Suprapubic skin (tissue), 4 donors: ENCODE data around the gene VPREB1. TPM values are rescaled to one million over a fixed set of nuclear protein-coding genes. Genes with fewer than 3 reads are reported as not detected.

Experiments used
- DNase-seq, 2 donors: peaks; one replicate each; pipeline ENCODE4 v3.0.0-alpha.2; 2019; ENCODE audit warnings: low spot score in 2 of 2
- H3K27ac ChIP-seq: fragments of 200-600 bp; sonication (generic); one replicate; pipeline ENCODE4 v1.5.1; 2019
- H3K27me3 ChIP-seq: fragments of 200-600 bp; sonication (generic); one replicate; pipeline ENCODE4 v1.5.1; 2019
- H3K36me3 ChIP-seq: fragments of 200-600 bp; sonication (generic); one replicate; pipeline ENCODE4 v1.5.1; 2019
- H3K4me1 ChIP-seq: fragments of 200-600 bp; sonication (generic); one replicate; pipeline ENCODE4 v1.5.1; 2019
- H3K4me3 ChIP-seq: fragments of 200-600 bp; sonication (generic); one replicate; pipeline ENCODE4 v1.5.1; 2019; ENCODE audit warnings: mild to moderate bottlenecking
- H3K9me3 ChIP-seq: fragments of 200-600 bp; sonication (generic); one replicate; pipeline ENCODE4 v1.5.1; 2019
- EP300 ChIP-seq: sonication (generic); formaldehyde crosslinking; IDR thresholded peaks from one replicate; pipeline ENCODE4 v1.6.1; 2017; ENCODE audit warnings: antibody characterized with exemption
- POLR2A ChIP-seq, 2 donors: fragments of 450-650 bp; IDR thresholded peaks; one replicate each; pipeline ENCODE4 v1.6.1; 2017; ENCODE audit warnings: antibody characterized with exemption in 2 of 2, mild to moderate bottlenecking in 2 of 2, moderate library complexity in 2 of 2
- POLR2AphosphoS5 ChIP-seq, 3 donors: sonication (generic); formaldehyde crosslinking; IDR thresholded peaks; one replicate each; pipeline ENCODE4 v1.6.1; 2017; ENCODE audit warnings: antibody characterized with exemption in 3 of 3
- WGBS: methylation state at CpG from one replicate; pipeline ENCODE4 v1.1.5; 2018; 5-methylcytosine and 5-hydroxymethylcytosine counted together
- total RNA-seq, 4 donors: library from RNA; depleted of rRNA; stranded (reverse); fragments of >200 nt; gene quantifications; one replicate each; pipeline ENCODE4 v1.1.0, GENCODE V29; 2016
- TF ChIP-seq, protein P1 (sequence below), 2 donors: fragments of 200-600 bp in 1 of 2; fragments of 450-650 bp in 1 of 2; sonication (generic) in 1 of 2; IDR thresholded peaks; one replicate each; pipeline ENCODE4 v1.5.1; 2016 to 2019; ENCODE audit warnings: antibody characterized with exemption in 2 of 2, mild to moderate bottlenecking in 1 of 2, moderate library complexity in 1 of 2

The VPREB1 gene
- total RNA-seq, 4 donors from 2014 or later = not detected

DNA sequence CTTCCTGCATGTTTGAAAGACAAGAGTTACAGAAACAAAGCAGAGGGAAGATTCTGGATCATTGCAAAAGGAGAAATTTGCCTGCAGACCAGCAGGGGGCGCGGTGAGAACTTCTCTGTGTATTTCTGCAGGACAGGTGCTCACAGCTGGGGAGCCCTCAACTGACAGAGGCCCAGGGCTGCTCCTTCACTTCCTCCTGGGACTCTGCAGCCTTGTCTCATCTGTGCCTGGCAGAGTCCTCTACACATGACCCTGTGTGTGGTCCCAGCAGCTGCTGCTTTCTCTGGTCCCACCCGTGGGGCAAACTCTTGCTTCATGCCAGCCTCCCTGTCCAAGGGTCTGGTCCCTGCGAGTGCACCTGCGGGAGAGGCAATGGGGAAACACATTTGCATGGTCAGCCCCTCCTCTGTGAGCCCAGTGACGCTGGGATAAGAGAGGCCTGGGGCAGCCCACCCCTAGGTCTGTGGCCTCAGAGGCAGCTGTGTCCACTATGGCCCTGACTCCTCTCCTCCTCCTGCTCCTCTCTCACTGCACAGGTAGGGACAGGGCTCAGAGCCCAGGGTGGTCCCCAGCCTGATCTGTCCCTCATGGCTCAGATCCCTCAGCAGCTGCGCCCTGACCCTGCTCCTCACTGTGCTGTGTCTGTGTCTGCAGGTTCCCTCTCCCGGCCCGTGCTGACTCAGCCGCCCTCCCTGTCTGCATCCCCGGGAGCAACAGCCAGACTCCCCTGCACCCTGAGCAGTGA lies 43.2 kb upstream of the VPREB1 start:
- Histone ChIP-seq H3K36me3 (no peaks in the 10 kb centered on the region), H3K27ac (no peak overlapping the region), H3K9me3 (no peaks in the 10 kb centered on the region), H3K27me3 (peaks cover 49% of the 10 kb centered on the region), H3K4me3 (no peak overlapping the region), H3K4me1 (no peaks in the 10 kb centered on the region)
- DNase-seq = no peak
- TF ChIP-seq EP300 = no peak
- no peak for TF ChIP-seq POLR2AphosphoS5 (IDR thresholded peaks at IDR 0.05)
- TF ChIP-seq, protein P1, sequence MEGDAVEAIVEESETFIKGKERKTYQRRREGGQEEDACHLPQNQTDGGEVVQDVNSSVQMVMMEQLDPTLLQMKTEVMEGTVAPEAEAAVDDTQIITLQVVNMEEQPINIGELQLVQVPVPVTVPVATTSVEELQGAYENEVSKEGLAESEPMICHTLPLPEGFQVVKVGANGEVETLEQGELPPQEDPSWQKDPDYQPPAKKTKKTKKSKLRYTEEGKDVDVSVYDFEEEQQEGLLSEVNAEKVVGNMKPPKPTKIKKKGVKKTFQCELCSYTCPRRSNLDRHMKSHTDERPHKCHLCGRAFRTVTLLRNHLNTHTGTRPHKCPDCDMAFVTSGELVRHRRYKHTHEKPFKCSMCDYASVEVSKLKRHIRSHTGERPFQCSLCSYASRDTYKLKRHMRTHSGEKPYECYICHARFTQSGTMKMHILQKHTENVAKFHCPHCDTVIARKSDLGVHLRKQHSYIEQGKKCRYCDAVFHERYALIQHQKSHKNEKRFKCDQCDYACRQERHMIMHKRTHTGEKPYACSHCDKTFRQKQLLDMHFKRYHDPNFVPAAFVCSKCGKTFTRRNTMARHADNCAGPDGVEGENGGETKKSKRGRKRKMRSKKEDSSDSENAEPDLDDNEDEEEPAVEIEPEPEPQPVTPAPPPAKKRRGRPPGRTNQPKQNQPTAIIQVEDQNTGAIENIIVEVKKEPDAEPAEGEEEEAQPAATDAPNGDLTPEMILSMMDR (IDR thresholded peaks at IDR 0.05) = no peak
- TF ChIP-seq POLR2A (IDR thresholded peaks at IDR 0.05) = no peak
- WGBS = 66% methylated on average over 4 of the region's 11 CpGs

GRCh38 chr22:22201930-22202343 lies 42.6 kb upstream of the VPREB1 start:
- WGBS = 66% methylated on average over 6 of the region's 6 CpGs
- Histone ChIP-seq H3K27ac (no peak overlapping the region), H3K36me3 (no peaks in the 10 kb centered on the region), H3K4me3 (no peak overlapping the region), H3K4me1 (no peaks in the 10 kb centered on the region), H3K9me3 (no peaks in the 10 kb centered on the region), H3K27me3 (peaks cover 49% of the 10 kb centered on the region)
- DNase-seq = no peak
- TF ChIP-seq, protein P1 (IDR thresholded peaks at IDR 0.05) = no peak
- TF ChIP-seq POLR2AphosphoS5 (IDR thresholded peaks at IDR 0.05) = no peak
- TF ChIP-seq EP300 = no peak
- TF ChIP-seq POLR2A (IDR thresholded peaks at IDR 0.05) = no peak

GRCh38 chr22:22203048-22203971 lies 41.3 kb upstream of the VPREB1 start:
- Histone ChIP-seq H3K27me3 (peaks cover 43% of the 10 kb centered on the region), H3K27ac (no peak overlapping the region), H3K4me3 (no peak overlapping the region), H3K9me3 (no peaks in the 10 kb centered on the region), H3K4me1 (peaks cover 4% of the 10 kb centered on the region), H3K36me3 (no peaks in the 10 kb centered on the region)
- DNase-seq = no peak
- WGBS = 55% methylated on average over 26 of the region's 39 CpGs
- no peak for TF ChIP-seq EP300
- TF ChIP-seq POLR2A (IDR thresholded peaks at IDR 0.05) = no peak
- TF ChIP-seq POLR2AphosphoS5 (IDR thresholded peaks at IDR 0.05) = no peak
- TF ChIP-seq, protein P1 (IDR thresholded peaks at IDR 0.05) = no peak

DNA sequence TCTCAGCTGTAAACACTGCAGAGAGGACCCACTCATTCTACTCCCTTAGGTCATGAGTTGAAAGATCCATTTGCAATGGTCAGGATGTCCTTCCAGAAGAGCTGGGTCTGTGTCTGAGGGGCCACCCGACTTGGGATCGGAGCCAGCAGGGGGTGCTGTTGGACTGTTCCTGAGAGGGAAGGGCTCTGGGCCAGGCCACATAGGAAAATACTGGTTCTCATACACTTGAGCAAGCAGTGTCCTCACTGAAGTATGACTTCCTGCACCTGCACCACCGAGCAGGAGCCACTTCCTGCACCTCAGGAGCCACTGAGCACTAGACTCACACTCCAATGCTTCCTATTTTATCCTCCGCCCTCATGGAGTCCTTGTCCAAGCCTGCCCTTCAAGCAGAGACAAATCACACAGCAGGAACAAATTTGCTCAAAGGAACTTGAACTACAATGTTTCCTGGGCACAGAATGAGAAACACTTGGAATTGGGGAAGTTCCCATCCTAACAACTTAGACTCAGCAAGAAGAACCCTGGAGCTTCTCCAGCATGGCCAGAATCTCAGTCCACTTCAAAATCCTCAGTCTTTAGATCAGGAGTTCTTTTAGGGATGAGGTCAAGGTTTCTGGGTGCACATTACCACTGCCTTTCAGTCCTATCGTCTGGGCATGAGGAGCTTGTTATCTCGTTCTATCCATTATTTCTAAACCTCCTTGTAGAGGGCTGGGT lies 36.6 kb upstream of the VPREB1 start:
- Histone ChIP-seq H3K4me3 (no peak overlapping the region), H3K27me3 (peaks cover 25% of the 10 kb centered on the region), H3K36me3 (no peaks in the 10 kb centered on the region), H3K27ac (no peak overlapping the region), H3K9me3 (no peaks in the 10 kb centered on the region), H3K4me1 (peaks cover 8% of the 10 kb centered on the region)
- DNase-seq = no peak
- TF ChIP-seq, protein P1 (IDR thresholded peaks at IDR 0.05) = peak in 1 of 2 donors; percentile 18
- TF ChIP-seq POLR2AphosphoS5 (IDR thresholded peaks at IDR 0.05) (no peak), EP300 (no peak), POLR2A (IDR thresholded peaks at IDR 0.05) (no peak)
- 22% methylated on average over 6 of the region's 6 CpGs for WGBS
